Tibial nerve (tissue), 3 donors: ENCODE data around the gene KLHL36.

Experiments
- CTCF ChIP-seq, 5 experiments: fragments of 200-600 bp in 3 of 5; fragments of 450-650 bp in 2 of 5; sonication (generic) in 3 of 5; IDR thresholded peaks; one replicate each; pipeline ENCODE4 v1.5.1; 2016 to 2019; ENCODE audit warnings: antibody characterized with exemption in 5 of 5, mild to moderate bottlenecking in 3 of 5, moderate library complexity in 2 of 5
- POLR2A ChIP-seq, 2 donors: fragments of 450-650 bp; IDR thresholded peaks; one replicate each; pipeline ENCODE4 v1.6.1; 2017; ENCODE audit warnings: antibody characterized with exemption in 2 of 2, mild to moderate bottlenecking in 2 of 2, moderate library complexity in 2 of 2

GRCh38 chr16:84657229-84657837 is 9.0 kb downstream of the KLHL36 start:
- no peak for TF ChIP-seq CTCF (IDR thresholded peaks at IDR 0.05)
- TF ChIP-seq POLR2A (IDR thresholded peaks at IDR 0.05): no peak
